GM23248 (cell line): ENCODE data around the gene ST6GALNAC6. TPM values are rescaled to one million over a fixed set of nuclear protein-coding genes. Genes with fewer than 3 reads are reported as not detected.
A peak's percentile ranks its signal among the peaks of the same experiment; 100 is the strongest.

Experiments
- DNase-seq: peaks from one replicate; pipeline ENCODE4 v3.0.0-alpha.2; 2015
- H2AFZ ChIP-seq: fragments of 200-600 bp; sonication (generic); 2 replicates; pipeline ENCODE4 v1.6.1; 2016; ENCODE audit warnings: antibody characterized with exemption
- H3F3A ChIP-seq: fragments of 200-600 bp; sonication (generic); 2 replicates; pipeline ENCODE4 v1.6.1; 2016; ENCODE audit warnings: mild to moderate bottlenecking, antibody characterized with exemption, mixed run types; ENCODE audit not compliant: insufficient read depth
- H3K27ac ChIP-seq: fragments of 200-600 bp; sonication (generic); 2 replicates; pipeline ENCODE4 v1.5.1; 2016; ENCODE audit warnings: mild to moderate bottlenecking
- H3K27me3 ChIP-seq: fragments of 200-600 bp; sonication (generic); replicated peaks from 2 replicates; pipeline ENCODE4 v1.6.1; 2016; ENCODE audit warnings: mild to moderate bottlenecking; ENCODE audit not compliant: insufficient read depth
- H3K36me3 ChIP-seq: fragments of 200-600 bp; sonication (generic); 2 replicates; pipeline ENCODE4 v1.6.1; 2016; ENCODE audit warnings: low read depth, mild to moderate bottlenecking
- H3K4me1 ChIP-seq: fragments of 200-600 bp; sonication (generic); 2 replicates; pipeline ENCODE4 v1.6.1; 2016; ENCODE audit warnings: mild to moderate bottlenecking; ENCODE audit not compliant: insufficient read depth
- H3K4me2 ChIP-seq: fragments of 200-600 bp; sonication (generic); one replicate; pipeline ENCODE4 v1.6.1; 2016; ENCODE audit warnings: mild to moderate bottlenecking; ENCODE audit not compliant: unreplicated experiment
- H3K4me3 ChIP-seq: fragments of 200-600 bp; sonication (generic); 2 replicates; pipeline ENCODE4 v1.5.1; 2016; ENCODE audit warnings: mild to moderate bottlenecking
- H3K79me2 ChIP-seq: fragments of 200-600 bp; sonication (generic); 2 replicates; pipeline ENCODE4 v1.6.1; 2016; ENCODE audit warnings: mild to moderate bottlenecking; ENCODE audit not compliant: insufficient read depth
- H3K9ac ChIP-seq: fragments of 200-600 bp; sonication (generic); 2 replicates; pipeline ENCODE4 v1.6.1; 2016; ENCODE audit warnings: mild to moderate bottlenecking
- H3K9me2 ChIP-seq: fragments of 200-600 bp; sonication (generic); 2 replicates; pipeline ENCODE4 v1.6.1; 2016; ENCODE audit warnings: mixed run types, mild to moderate bottlenecking, moderate library complexity; ENCODE audit not compliant: insufficient read depth
- H3K9me3 ChIP-seq: fragments of 200-600 bp; sonication (generic); one replicate; pipeline ENCODE4 v1.6.1; 2017; ENCODE audit warnings: low read depth
- H4K20me1 ChIP-seq: fragments of 200-600 bp; sonication (generic); 2 replicates; pipeline ENCODE4 v1.6.0; 2016; ENCODE audit not compliant: insufficient read depth
- EZH2 ChIP-seq: fragments of 200-600 bp; sonication (generic); IDR thresholded peaks from 2 replicates; pipeline ENCODE4 v1.6.1; 2018; ENCODE audit warnings: antibody characterized with exemption, mild to moderate bottlenecking; ENCODE audit not compliant: insufficient read depth, poor library complexity, severe bottlenecking
- EZH2phosphoT487 ChIP-seq: fragments of 200-600 bp; sonication (generic); IDR thresholded peaks from 2 replicates; pipeline ENCODE4 v1.6.1; 2018; ENCODE audit warnings: antibody characterized with exemption, moderate library complexity, mild to moderate bottlenecking, low read depth; ENCODE audit not compliant: insufficient read depth
- WGBS, 2 experiments: methylation state at CpG; one replicate each; pipeline ENCODE4 v1.1.6; 2015 to 2017; ENCODE audit warnings: low lambda C conversion rate in 2 of 2, low coverage in 1 of 2; ENCODE audit errors: missing lambda C conversion rate in 2 of 2; 5-methylcytosine and 5-hydroxymethylcytosine counted together
- in situ Hi-C: fragments of 300-500 bp; cut with MboI; formaldehyde crosslinking; loops from 2 replicates; pipeline ENCODE4 v1.15.0; 2020
- polyA plus RNA-seq: library from polyadenylated mRNA; unstranded; fragments of >200 nt; fragmentation: Nextera tagmentation; extraction: Ambion mirVana; gene quantifications from 2 replicates; pipeline ENCODE4 v1.2.1, GENCODE V29; 2016
- total RNA-seq: library from RNA; depleted of rRNA; stranded (reverse); fragments of >200 nt; shearing (Covaris generic); gene quantifications from 2 replicates; pipeline ENCODE4 v1.2.3, GENCODE V29; 2014

ST6GALNAC6 gene
- total and polyA plus RNA-seq, 2 experiments from 2014 or later, result 81.1 to 88.0 TPM

DNA sequence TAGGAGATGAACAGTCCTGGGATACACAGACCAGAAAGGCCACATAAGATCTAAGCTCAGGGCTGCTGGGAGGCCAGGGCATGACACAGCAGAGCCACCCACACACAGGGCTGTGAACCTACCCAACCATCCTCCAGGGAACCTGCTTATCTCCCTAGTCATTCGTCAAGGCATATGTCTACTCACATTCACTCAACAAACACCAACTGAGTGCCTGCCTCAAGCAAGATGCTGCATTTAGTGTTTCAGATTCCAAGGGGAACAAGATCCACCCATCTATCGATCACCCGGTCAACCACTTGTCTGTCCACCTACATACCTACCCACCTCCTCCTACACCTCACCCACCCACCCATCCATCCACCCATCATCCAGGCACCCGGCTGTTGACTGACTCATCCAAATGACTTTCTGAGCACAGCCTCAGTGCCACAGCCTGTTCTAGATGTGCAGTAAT, 36.4 kb upstream of the ST6GALNAC6 start:
- peak; percentile 85 for DNase-seq
- Histone ChIP-seq H3K9me2 (no peaks in the 10 kb centered on the region), H3K27ac (peak overlapping the region; percentile 55)

DNA sequence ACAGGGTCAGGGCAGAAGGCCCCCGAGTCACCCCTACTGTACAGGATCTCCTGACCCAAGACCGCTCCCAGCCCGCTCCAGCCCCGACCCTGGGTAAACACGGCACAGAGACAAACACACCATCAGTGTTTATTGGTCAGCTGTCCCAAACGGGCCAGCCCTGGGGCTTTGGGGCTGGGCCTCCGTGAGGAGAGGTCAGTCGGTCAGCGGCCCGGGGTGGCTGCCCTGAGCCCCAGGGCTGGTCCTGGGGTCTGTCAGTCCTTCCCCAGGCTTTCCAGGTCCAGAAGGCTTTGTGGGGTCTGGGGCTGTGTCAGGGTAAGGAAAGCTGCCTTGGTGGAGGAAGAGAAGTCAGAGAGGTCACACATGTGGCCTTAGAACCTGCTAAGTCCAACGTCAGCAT, 35.6 kb upstream of the ST6GALNAC6 start:
- Histone ChIP-seq H3K27ac (no peak overlapping the region), H2AFZ (no peak overlapping the region), H3K4me3 (no peak overlapping the region), H3K36me3 (no peaks in the 10 kb centered on the region; the same call in 1 of the 2 replicates), H4K20me1 (no peaks in the 10 kb centered on the region), H3F3A (peaks cover 23% of the 10 kb centered on the region), H3K4me2 (no peak overlapping the region), H3K9me2 (no peaks in the 10 kb centered on the region), H3K4me1 (peaks cover 38% of the 10 kb centered on the region), H3K79me2 (peaks cover 42% of the 10 kb centered on the region), H3K9ac (no peak overlapping the region), H3K27me3 (no peaks in the 10 kb centered on the region), H3K9me3 (no peaks in the 10 kb centered on the region)
- DNase-seq, result no peak
- WGBS, 2 experiments, result 74 to 76% methylated on average over 11 of the region's 11 CpGs
- in situ Hi-C loops, result no loop called here
- no peak for TF ChIP-seq EZH2phosphoT487
- TF ChIP-seq EZH2, result no peak

More for the DNA sequence above, 36.4 kb upstream of the ST6GALNAC6 start:
- Histone ChIP-seq H3K4me2 (peak overlapping the region; percentile 80), H3K4me1 (peaks cover 38% of the 10 kb centered on the region), H2AFZ (no peak overlapping the region), H4K20me1 (no peaks in the 10 kb centered on the region), H3K79me2 (peaks cover 42% of the 10 kb centered on the region), H3K27me3 (no peaks in the 10 kb centered on the region), H3K4me3 (peak overlapping the region; percentile 84), H3F3A (peaks cover 18% of the 10 kb centered on the region; the same call in 1 of the 2 replicates), H3K9ac (peak overlapping the region; percentile 88), H3K36me3 (no peaks in the 10 kb centered on the region; the same call in 1 of the 2 replicates), H3K9me3 (no peaks in the 10 kb centered on the region)
- in situ Hi-C loops, result no loop called here
- no peak for TF ChIP-seq EZH2phosphoT487
- TF ChIP-seq EZH2, result no peak
- WGBS, 2 experiments, result 48 to 53% methylated on average over 4 of the region's 4 CpGs

DNA sequence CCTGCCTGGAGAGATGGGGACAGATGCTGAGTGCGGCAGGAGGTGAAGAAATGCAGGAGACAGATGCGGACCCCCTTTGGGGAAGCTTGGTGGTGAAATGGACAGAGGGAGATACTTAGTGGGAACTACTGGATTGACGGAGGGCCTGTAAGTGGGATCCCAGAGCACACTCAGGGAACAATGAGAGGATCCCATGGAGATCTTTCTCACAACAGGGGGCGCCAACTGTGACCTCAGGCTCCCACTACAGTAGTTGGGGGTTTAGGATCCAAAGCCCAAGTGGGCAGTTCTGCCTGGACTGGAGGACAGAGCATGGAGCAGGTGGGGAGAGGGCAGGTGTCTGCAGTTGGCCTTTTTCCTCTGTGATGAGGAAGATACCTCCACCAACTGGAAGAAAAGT, 34.8 kb upstream of the ST6GALNAC6 start:
- Histone ChIP-seq H3F3A (peaks cover 26% of the 10 kb centered on the region), H4K20me1 (no peaks in the 10 kb centered on the region), H3K4me2 (no peak overlapping the region), H3K36me3 (no peaks in the 10 kb centered on the region), H3K9ac (no peak overlapping the region), H3K27me3 (no peaks in the 10 kb centered on the region), H3K27ac (no peak overlapping the region), H3K4me3 (no peak overlapping the region), H3K4me1 (peaks cover 38% of the 10 kb centered on the region), H3K9me3 (no peaks in the 10 kb centered on the region), H3K79me2 (peaks cover 42% of the 10 kb centered on the region), H2AFZ (no peak overlapping the region), H3K9me2 (no peaks in the 10 kb centered on the region)
- 97 to 99% methylated on average over 4 of the region's 4 CpGs for WGBS, 2 experiments
- in situ Hi-C loops, result no loop called here
- TF ChIP-seq EZH2phosphoT487, result no peak
- TF ChIP-seq EZH2, result no peak
- no peak for DNase-seq

DNA sequence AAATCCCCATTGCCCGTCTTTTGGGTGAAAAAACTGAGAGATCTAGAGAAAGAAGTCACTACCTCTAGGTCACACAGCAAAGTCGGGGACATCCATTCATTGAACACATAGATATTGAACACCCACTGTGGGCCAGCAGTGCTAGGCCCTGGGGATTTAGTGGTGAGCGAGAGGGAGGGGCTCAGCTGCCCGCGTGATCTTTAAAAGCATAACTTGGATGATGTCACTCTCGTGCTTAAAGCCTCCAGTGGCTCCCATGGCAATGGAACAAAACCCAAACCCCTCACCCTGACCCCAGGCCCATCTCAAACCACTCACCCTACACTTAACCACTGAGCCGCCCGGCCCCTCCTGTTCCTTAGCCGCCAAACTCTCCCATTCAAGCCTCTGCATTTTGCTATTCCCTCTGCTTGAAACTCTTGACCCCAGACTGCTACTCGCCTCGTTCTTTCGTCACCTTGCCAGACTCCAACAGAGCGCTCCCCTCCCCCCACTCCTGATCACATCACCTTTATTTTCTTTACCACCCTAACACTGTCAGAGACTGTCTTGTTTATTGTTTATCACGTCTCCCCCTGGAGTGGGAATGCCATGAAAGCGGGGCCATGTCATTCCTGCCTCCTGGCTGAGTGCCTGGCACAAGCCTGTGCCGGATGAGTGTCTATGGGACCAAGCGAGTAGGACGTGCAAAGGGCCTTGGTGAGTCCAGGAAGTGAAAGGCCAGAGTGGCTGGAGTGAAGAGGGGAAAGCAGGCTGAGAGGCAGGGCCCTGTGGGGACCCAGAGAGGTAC, 31.9 kb upstream of the ST6GALNAC6 start:
- Histone ChIP-seq H3K27ac (peak overlapping the region; percentile 87), H3K36me3 (no peaks in the 10 kb centered on the region), H3F3A (peaks cover 24% of the 10 kb centered on the region), H3K4me1 (peaks cover 36% of the 10 kb centered on the region), H4K20me1 (no peaks in the 10 kb centered on the region), H3K4me3 (peak overlapping the region; percentile 70), H3K9me2 (no peaks in the 10 kb centered on the region), H3K4me2 (peak overlapping the region; percentile 86), H3K27me3 (no peaks in the 10 kb centered on the region), H3K79me2 (peaks cover 28% of the 10 kb centered on the region), H2AFZ (peak overlapping the region; percentile 58), H3K9ac (peak overlapping the region; percentile 76), H3K9me3 (no peaks in the 10 kb centered on the region)
- TF ChIP-seq EZH2phosphoT487, result no peak
- no peak for TF ChIP-seq EZH2
- in situ Hi-C loops, result no loop called here
- peak; percentile 90 for DNase-seq
- WGBS, 2 experiments, result 4% methylated on average over 18 of the region's 18 CpGs
